Psoas muscle (tissue), 8 donors: ENCODE measurements around the gene BNIP1. TPM values are rescaled to one million over a fixed set of nuclear protein-coding genes. Genes with fewer than 3 reads are reported as not detected.
"Not testable (repeated sequence)": the region's sequence is repeated elsewhere in the genome, so short reads cannot be mapped to it uniquely, and the experiment has no call there.

Experiments
- ATAC-seq, 4 donors: fragments of 200-7000 bp; cut with Tn5 transposase; one replicate each; pipeline ENCODE4 v1.9.1; 2020; ENCODE audit warnings: moderate library complexity in 3 of 4, mild to moderate bottlenecking in 2 of 4
- DNase-seq, 2 donors: peaks; one replicate each; pipeline ENCODE4 v3.0.0-alpha.2; 2020
- H3K27ac ChIP-seq: fragments of 200-600 bp; one replicate; pipeline ENCODE4 v1.8.0; 2022
- H3K27me3 ChIP-seq, 3 donors: fragments of 200-600 bp in 1 of 3; one replicate each; pipeline versions ENCODE4 v1.6.1 to v1.8.0; 2013 to 2022; ENCODE audit warnings: low read length in 2 of 3, mild to moderate bottlenecking in 2 of 3, moderate library complexity in 1 of 3; ENCODE audit not compliant: insufficient read depth in 3 of 3
- H3K36me3 ChIP-seq, 2 donors: fragments of 200-600 bp in 1 of 2; one replicate each; pipeline versions ENCODE4 v1.6.1 to v1.8.0; 2013 to 2022; ENCODE audit warnings: low read depth in 1 of 2, mild to moderate bottlenecking in 1 of 2, moderate library complexity in 1 of 2; ENCODE audit not compliant: insufficient read depth in 1 of 2
- H3K4me1 ChIP-seq: fragments of 200-600 bp; one replicate; pipeline ENCODE4 v1.8.0; 2022
- H3K4me3 ChIP-seq: fragments of 200-600 bp; one replicate; pipeline ENCODE4 v1.8.0; 2022; ENCODE audit warnings: mild to moderate bottlenecking
- H3K9me3 ChIP-seq: fragments of 200-600 bp; one replicate; pipeline ENCODE4 v1.8.0; 2022
- CTCF ChIP-seq: fragments of 200-600 bp; IDR thresholded peaks from one replicate; pipeline ENCODE4 v1.8.0; 2022; ENCODE audit warnings: antibody characterized with exemption
- WGBS, 3 donors: extraction: QIAGEN DNeasy Blood & Tissue Kit; methylation state at CpG; one replicate each; pipeline versions ENCODE4 v1.1.6 to v1.1.7; 2013; 5-methylcytosine and 5-hydroxymethylcytosine counted together
- intact Hi-C, 2 donors: fragments of 100-400 bp; cut with DNase I; formaldehyde crosslinking; loops; one replicate each; pipeline versions ENCODE4 v1.11.0 to v1.14.2; 2022
- polyA plus RNA-seq, 3 donors: library from polyadenylated mRNA; stranded (reverse); fragments of 200-250 nt; gene quantifications; one replicate each; pipeline ENCODE4 v1.2.3, GENCODE V29; 2013
- total RNA-seq, 4 donors: library from RNA; stranded (reverse); fragmentation: NEBNext Ultra II Directional in 2 of 4; extraction: Animal tissue kit (Norgen Biotek cat#: 25700) in 2 of 4; gene quantifications; one replicate each; pipeline versions ENCODE4 v1.2.1 to v1.2.4, GENCODE V29; 2021 to 2023
- donor health status: healthy with polysubstance abuse.
- donor health status: DM: no; HTN: no; CAD: no; lungs with moderate emphysema.
- donor health status: Bipolar disorder and iron deficiency.
- donor health status: healthy.
- donor health status: DM: yes; HTN: yes; CAD: no.
- donor health status: DM: no; HTN: no; CAD: no.
- donor health status: DM: no; HTN: no; CAD: no.
- donor health status: DM: yes; HTN: yes; CAD: no.

BNIP1 gene
- total and polyA plus RNA-seq, 7 donors: 8.4 to 22.9 (median 14.2) TPM

GRCh38 chr5:173152547-173152946 is 8.2 kb downstream of the BNIP1 start:
- WGBS, 3 donors: 86 to 95% (median 91%) methylated on average over 5 of the region's 5 CpGs
- no peak overlapping the region for H3K27ac ChIP-seq
- no peak for TF ChIP-seq CTCF

GRCh38 chr5:173153842-173154241 is 9.5 kb downstream of the BNIP1 start:
- DNase-seq: no peak
- ATAC-seq: no peak
- 89 to 93% (median 90%) methylated on average over 7 of the region's 7 CpGs for WGBS, 3 donors
- Histone ChIP-seq H3K4me3 (no peak overlapping the region), H3K36me3 (peaks cover 10 to 95% of the 10 kb centered on the region in 2 donors), H3K27me3 (no peaks in the 10 kb centered on the region), H3K27ac (no peak overlapping the region), H3K9me3 (no peaks in the 10 kb centered on the region), H3K4me1 (no peaks in the 10 kb centered on the region)
- no peak for TF ChIP-seq CTCF
- intact Hi-C loops: no loop called here

More at GRCh38 chr5:173152547-173152946, 8.2 kb downstream of the BNIP1 start:
- H3K4me1 ChIP-seq: no peaks in the 10 kb centered on the region
- intact Hi-C loops: no loop called here
- no peaks in the 10 kb centered on the region for H3K9me3 ChIP-seq
- DNase-seq (no peak), ATAC-seq (no peak)
- H3K36me3 ChIP-seq: peaks cover 10 to 92% of the 10 kb centered on the region in 2 donors
- no peak overlapping the region for H3K4me3 ChIP-seq
- no peaks in the 10 kb centered on the region for H3K27me3 ChIP-seq

DNA sequence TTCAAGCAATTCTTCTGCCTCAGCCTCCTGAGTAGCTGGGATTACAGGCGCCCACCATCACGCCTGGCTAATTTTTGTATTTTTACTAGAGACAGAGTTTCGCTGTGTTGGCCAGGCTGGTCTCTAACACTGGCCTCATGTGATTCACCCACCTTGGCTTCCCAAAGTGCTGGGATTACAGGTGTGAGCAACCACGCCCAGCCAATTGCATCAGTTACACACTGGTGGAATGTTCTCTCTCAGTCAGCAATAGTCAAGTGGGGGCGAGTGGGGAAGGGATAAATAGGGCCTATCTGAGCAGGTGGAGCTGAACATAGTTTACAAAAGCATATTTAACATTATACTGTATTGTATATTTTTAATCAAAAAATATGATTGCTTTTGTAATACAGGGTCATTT is 10.3 kb downstream of the BNIP1 start:
- H3K27ac ChIP-seq, H3K4me1 ChIP-seq, ATAC-seq, intact Hi-C loops, H3K27me3 ChIP-seq, H3K9me3 ChIP-seq, H3K4me3 ChIP-seq, DNase-seq: not testable (repeated sequence)
- 96 to 99% (median 98%) methylated on average over 5 of the region's 5 CpGs for WGBS, 3 donors
- H3K36me3 ChIP-seq: peaks cover 10 to 95% of the 10 kb centered on the region in 2 donors

GRCh38 chr5:173155912-173156311 is 11.6 kb downstream of the BNIP1 start:
- H3K27me3 ChIP-seq: no peaks in the 10 kb centered on the region
- no peaks in the 10 kb centered on the region for H3K4me1 ChIP-seq
- TF ChIP-seq CTCF: no peak
- DNase-seq: no peak
- H3K36me3 ChIP-seq: peaks cover 10 to 96% of the 10 kb centered on the region in 2 donors
- intact Hi-C loops: no loop called here
- no peak for ATAC-seq
- 10 to 63% (median 29%) methylated on average over 2 of the region's 2 CpGs for WGBS, 3 donors
- no peak overlapping the region for H3K27ac ChIP-seq
- no peaks in the 10 kb centered on the region for H3K9me3 ChIP-seq
- no peak overlapping the region for H3K4me3 ChIP-seq

- TF ChIP-seq CTCF: no peak
- no peak overlapping the region for H3K4me3 ChIP-seq
- WGBS, 3 donors: 76 to 92% (median 88%) methylated on average over 8 of the region's 8 CpGs
- ATAC-seq: no peak
- no peaks in the 10 kb centered on the region for H3K4me1 ChIP-seq
- no peaks in the 10 kb centered on the region for H3K27me3 ChIP-seq
- no peaks in the 10 kb centered on the region for H3K9me3 ChIP-seq
- no peak for DNase-seq
- intact Hi-C loops: no loop called here
- H3K27ac ChIP-seq: no peak overlapping the region
- H3K36me3 ChIP-seq: peaks cover 5 to 96% of the 10 kb centered on the region in 2 donors
These were observed 14.0 kb downstream of the BNIP1 start for GRCh38 chr5:173158366-173158765.
